PFSK-1 (cell line): ENCODE results near the gene ASCL5.

Experiments
- POLR2AphosphoS5 ChIP-seq: IDR thresholded peaks from 2 replicates; pipeline ENCODE4 v1.6.1; 2012; ENCODE audit warnings: low read depth, mild to moderate bottlenecking, control low read depth, low read length, moderate library complexity
- SIN3A ChIP-seq: IDR thresholded peaks from 2 replicates; pipeline ENCODE4 v1.6.1; 2012; ENCODE audit warnings: mild to moderate bottlenecking, low read length, moderate library complexity, borderline replicate concordance; ENCODE audit not compliant: insufficient read depth

- TF ChIP-seq SIN3A, result no peak
- TF ChIP-seq POLR2AphosphoS5, result no peak
These were observed 15.2 kb upstream of the ASCL5 start for GRCh38 chr1:201142011-201142848.
